ENCODE data around the gene TBC1D30.

DNA sequence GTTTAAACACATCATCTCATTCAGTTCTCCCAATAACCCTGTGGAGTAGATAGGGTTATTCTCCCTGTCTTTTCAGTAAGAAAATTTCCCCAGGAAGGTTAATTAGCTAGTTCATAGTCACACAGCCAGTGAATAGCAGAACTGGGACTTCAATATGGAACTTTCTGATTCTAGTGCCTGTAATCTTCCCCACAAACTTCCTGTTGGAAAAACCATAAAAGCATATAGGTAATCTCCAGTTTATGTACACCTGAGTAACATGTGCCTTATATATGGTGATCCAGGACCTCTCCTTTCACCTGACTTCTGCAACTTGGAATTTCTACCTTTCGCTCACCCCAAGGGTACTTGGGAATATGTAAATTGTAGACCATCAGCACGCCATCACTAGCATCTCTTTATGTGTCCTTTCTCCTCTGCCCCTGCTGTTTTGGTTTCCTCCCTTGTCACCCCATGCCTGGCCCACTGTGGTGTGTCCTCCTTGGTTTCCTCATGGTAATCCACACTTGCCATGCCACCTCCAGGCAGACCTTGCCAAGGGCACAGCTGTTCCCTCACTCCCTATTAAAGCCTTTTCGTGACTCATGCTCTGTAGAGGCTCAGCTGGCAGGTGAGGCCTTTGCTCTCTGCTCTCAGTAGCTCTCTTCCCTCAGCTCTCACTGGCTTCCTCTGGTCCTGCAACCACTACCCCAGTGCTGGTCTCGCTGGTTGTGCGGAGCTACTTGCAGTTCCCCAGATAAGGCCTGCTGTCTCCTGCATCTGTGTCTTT, 16.7 kb downstream of the TBC1D30 start:
- TF ChIP-seq, protein P1, sequence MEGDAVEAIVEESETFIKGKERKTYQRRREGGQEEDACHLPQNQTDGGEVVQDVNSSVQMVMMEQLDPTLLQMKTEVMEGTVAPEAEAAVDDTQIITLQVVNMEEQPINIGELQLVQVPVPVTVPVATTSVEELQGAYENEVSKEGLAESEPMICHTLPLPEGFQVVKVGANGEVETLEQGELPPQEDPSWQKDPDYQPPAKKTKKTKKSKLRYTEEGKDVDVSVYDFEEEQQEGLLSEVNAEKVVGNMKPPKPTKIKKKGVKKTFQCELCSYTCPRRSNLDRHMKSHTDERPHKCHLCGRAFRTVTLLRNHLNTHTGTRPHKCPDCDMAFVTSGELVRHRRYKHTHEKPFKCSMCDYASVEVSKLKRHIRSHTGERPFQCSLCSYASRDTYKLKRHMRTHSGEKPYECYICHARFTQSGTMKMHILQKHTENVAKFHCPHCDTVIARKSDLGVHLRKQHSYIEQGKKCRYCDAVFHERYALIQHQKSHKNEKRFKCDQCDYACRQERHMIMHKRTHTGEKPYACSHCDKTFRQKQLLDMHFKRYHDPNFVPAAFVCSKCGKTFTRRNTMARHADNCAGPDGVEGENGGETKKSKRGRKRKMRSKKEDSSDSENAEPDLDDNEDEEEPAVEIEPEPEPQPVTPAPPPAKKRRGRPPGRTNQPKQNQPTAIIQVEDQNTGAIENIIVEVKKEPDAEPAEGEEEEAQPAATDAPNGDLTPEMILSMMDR (IDR thresholded peaks at IDR 0.05) = no peak
- TF ChIP-seq POLR2A (IDR thresholded peaks at IDR 0.05) = no peak
- TF ChIP-seq EP300 (IDR thresholded peaks at IDR 0.05) = no peak

Data from suprapubic skin (tissue), 3 donors.